ENCODE results near the gene C1QTNF8.

Gene C1QTNF8

DNA sequence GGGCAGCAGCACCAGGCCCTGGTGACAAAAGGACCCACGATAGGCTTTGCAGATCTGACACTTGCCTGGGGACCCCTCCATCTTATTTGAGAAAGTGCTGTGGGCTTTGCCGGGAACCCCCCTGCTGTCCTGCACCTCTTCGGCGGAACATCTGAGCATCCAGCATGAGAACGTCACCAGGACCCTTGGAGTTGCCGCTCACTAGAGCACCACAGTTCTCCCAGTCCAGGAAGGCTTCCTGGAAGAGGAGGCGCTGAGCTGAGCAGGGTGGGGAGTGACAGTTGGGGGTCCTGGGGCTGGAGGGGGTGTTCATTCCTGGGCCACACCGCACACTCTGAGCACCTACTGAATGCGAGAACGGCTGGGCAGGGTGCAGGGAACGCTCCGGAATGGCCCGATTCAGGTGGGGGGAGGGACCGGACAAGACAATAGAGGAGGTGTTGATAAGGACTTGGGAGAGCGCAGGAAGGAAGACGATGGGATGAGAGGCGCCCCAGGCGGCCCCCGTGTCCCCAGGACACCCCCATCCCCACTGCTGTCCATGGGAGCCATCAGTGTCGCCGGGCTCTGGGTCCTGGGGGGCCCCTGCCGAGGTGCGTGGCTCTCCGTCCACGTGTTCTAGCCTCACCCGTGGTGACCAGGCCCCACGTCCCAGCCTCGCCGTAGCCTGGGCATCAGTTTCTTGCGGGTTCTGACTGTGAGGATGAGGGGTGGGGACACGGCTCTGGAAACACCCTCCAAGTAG, 32.1 kb upstream of the C1QTNF8 start:
- no peak for DNase-seq (ENCODE audit: low read depth, low spot score)

DNA sequence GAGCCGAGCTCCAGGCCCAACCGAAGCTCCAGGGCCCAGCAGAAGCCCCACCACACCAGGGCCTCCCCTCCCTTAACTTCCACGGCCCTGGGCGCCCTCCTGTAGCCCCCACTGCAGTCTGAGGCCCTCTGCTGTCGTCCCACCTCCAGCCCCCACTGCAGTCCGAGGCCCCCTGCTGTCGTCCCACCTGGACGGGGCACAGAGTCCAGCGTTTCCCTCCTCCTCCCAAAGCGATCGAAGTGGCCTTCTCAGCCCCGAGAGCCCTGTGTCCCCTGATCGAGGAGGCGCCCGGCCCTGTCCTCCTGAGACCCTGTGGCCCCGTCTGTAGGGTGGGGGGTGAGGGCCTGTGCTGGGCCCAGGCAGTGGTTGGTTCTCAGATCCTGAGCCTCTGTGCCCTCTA, 31.1 kb upstream of the C1QTNF8 start:
- DNase-seq (ENCODE audit: low read depth, low spot score), result no peak

DNA sequence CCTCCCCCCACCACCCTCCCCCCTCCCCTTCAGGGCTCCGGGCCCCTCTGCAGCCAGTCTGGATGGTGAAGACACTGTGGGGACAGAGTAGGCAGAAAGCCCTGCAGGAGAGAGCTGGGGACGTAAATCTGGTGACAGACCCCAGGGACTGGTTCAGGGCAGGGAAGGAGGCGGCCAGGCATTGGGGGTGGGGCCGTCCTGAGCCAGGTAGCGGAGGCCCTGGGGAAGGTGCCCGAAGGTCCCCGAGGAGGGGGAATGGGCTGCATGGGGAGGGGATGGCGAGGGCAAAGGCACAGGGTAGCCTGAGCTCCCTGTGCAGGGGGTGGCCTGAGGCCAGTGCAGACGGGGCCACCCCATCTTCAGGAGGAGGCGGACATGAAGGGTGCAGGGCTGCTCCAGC, 30.5 kb upstream of the C1QTNF8 start:
- DNase-seq (ENCODE audit: low read depth, low spot score), result no peak

DNA sequence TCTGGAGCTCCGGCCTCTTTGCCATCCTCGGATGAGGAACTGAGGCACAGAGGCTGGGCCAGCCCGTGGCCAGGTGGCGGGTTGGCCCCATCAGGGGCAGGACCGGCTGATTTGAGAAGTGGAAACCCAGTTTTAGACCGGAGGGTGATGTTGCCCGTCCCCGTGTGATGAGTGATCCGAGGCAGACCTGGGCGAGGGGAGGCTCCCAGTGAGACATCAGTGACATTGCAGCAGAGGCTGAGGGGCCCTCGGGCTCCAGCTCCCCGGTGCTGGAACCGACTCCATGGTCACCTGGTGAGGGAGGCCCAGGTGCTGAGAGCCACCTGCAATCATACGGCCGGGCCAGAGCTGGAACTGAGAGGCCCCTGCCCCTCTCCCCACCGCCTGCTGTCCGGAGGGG, 30.0 kb upstream of the C1QTNF8 start:
- DNase-seq (ENCODE audit: low read depth, low spot score), result no peak

- DNase-seq (ENCODE audit: low read depth, low spot score), result no peak
Measured at GRCh38 chr16:1125471-1125870, 29.4 kb upstream of the C1QTNF8 start.

DNA sequence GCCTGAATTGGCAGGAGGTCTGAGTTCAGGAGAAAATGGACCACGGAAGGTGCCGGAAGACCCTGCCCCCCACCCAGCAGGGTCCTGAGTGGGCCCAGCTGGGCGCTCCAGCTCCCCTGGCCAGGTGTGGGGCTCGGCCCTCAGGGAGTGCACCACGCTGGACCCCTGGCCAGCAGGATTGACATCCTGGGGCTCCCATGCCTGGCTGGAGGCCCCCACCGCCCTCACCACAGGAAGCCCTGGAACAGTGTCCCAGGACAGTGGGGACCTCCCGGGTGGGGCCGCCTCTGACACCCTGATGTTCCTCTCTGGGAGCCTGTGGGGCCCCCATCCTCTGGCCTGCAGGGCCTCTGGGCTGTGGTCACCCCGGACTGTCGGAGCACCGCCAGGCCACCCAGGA, 28.8 kb upstream of the C1QTNF8 start:
- no peak for DNase-seq (ENCODE audit: low read depth, low spot score)

DNA sequence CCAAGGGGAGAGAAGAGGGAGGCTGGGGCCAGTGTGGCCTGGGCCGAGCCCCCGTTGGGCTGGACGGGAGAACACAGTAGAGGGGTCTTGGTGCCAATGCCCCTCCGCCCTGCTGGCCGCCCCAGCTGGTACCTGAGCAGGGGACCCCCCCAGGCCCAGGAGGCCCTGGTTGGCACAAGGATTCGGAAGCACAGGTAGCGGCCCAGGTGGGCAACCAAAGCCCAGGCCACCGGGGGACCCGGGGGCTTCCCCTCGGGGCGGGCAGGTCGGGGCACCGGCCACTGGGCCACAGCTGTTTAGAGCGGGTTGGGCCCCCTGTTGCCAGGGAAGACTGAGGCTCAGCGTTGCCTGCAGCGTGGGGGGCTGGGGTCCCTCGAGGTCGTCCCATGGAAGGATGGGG, 28.2 kb upstream of the C1QTNF8 start:
- DNase-seq (ENCODE audit: low read depth, low spot score), result no peak

DNA sequence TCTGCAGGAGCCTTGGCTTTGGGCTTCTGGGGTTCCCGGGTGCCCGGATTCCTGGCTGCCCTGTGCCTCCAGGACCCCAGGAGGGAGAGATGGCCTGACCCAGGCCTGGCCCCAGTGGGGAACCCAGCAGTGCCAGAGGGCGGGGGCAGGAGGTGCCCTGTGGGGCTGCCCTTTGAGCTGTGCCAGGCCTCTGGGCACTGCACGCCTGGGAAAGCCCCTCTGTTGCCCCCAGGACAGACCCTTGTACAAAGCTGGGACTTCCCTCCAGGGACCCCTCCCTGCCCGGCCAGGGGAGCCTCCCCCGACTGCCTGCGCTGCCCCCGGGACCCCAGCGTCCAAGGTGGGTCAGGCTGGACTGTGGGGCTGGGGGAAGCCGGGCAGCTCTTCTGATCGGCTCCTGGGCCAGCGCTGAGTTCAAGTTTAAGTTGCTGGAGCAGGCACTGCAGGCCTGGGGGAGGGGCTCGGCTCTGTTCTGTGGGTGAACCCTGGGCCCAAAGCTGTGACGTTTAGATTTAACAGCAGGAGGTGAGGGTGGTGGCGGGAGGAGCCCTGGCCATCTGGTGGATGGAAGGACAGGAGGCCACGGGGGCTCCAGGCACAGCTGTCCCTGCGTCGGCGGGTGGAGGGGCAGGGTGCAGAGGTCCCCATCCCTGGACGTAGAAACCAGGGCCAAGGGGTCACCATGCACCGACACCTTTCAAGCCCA, 27.6 kb upstream of the C1QTNF8 start:
- DNase-seq (ENCODE audit: low read depth, low spot score), result no peak

GRCh38 chr16:1122398-1122765, 26.3 kb upstream of the C1QTNF8 start:
- DNase-seq (ENCODE audit: low read depth, low spot score), result no peak

GRCh38 chr16:1121601-1122397, 25.8 kb upstream of the C1QTNF8 start:
- no peak for DNase-seq (ENCODE audit: low read depth, low spot score)

GRCh38 chr16:1121009-1121408, 25.0 kb upstream of the C1QTNF8 start:
- DNase-seq (ENCODE audit: low read depth, low spot score), result no peak

DNA sequence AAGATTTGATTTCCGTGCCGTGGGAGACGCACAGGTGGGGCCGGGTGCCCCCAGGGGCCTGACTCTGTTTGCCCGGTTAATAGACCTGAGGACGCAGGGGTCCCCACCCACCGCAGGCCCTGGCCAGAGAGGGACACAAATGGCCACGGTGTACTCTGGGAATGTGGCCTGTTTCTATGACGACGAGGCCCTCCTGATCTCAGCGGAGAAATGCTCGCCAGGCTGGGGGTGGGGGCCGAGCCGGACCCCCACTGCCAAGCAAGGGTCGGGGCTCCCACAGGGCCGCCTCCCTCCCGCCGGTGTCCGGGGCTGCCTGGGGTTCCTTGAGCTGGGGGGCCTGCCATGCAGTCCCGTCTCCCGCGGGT, 24.5 kb upstream of the C1QTNF8 start:
- no peak for DNase-seq (ENCODE audit: low read depth, low spot score)

- no peak for DNase-seq (ENCODE audit: low read depth, low spot score)
Measured at GRCh38 chr16:1119766-1120576, 23.9 kb upstream of the C1QTNF8 start.

DNA sequence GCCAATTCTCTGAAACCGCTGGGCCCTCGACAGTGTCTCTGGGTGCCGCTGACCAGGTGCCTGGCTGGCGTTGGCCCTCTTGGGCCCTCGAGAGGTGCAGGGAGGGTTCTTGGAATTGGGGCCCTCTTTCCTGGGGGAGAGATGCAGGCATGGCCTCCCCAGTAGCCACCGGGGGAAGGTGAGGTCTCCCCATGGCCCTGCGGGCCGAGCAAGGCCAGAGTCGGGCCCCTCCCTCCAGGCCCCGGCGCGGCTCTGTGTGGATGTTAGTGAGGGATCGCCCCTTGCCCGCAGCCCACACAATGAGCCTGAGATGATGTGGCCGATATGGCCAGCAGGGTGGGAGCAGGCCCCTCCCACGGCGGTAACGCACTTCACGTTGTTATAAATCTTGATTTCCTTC, 23.1 kb upstream of the C1QTNF8 start:
- DNase-seq (ENCODE audit: low read depth, low spot score), result no peak

DNA sequence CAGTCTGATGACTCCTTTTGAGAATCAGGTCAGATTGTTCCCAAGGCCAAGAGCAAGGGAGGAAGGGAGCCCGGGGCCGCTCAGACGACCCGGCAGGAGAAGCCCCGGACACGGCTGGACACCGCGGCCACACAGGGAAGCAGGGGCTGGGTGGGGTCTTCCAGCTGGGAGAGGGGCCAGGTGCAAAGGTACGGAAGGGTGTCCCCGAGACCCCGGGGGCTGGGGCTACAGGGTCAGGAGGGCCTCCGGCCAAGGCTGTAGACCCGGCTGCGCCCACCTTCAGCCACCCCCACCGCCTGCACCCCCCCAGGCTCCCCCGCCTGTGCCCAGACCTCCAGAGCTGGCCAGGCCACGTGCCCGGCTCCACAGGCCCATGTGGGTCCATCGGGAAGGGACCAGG, 21.9 kb upstream of the C1QTNF8 start:
- no peak for DNase-seq (ENCODE audit: low read depth, low spot score)

DNA sequence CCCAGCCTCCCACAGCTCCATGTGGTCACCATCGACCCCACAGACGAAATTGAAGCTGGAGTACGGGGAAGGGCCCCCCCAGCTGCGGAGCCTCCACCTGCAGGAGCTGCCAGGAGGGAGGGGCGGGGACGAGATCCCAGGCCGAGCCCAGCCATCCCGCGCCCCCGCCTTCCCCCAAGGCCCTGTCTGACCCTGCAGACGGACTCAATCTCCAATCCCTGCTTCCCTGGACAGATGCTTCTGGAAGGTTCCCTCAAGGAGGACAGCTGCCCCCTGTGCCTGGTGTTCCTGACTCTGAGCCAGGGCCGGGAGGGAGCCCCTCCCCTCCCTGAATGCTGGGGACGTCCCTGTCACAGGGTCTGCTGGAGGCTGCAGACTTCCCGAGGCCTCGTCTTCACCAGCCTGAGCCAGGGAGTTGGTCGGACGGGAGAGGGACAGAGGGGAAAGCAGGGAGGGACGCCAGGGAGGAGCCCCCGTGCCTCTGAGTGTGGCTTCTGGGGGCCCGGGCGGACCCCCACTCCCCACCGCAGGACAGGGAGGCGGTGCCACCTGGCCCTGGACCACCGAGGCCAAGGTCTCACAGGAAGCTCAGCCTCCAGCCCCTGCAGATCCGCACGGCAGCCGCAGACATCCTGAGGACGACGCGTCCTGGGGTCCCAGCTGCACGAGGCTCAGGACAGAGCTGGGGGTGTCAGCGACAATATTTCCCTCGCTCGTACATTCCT, 21.3 kb upstream of the C1QTNF8 start:
- no peak for DNase-seq (ENCODE audit: low read depth, low spot score)

- DNase-seq (ENCODE audit: low read depth, low spot score), result no peak
Measured at GRCh38 chr16:1116693-1117077, 20.6 kb upstream of the C1QTNF8 start.

GRCh38 chr16:1113889-1114526, 18.0 kb upstream of the C1QTNF8 start:
- DNase-seq (ENCODE audit: low read depth, low spot score), result no peak

- no peak for DNase-seq (ENCODE audit: low read depth, low spot score)
Measured at GRCh38 chr16:1113489-1113888, 17.4 kb upstream of the C1QTNF8 start.

- DNase-seq (ENCODE audit: low read depth, low spot score), result no peak
Measured at GRCh38 chr16:1112506-1113184, 16.6 kb upstream of the C1QTNF8 start.
